ENCODE results near the gene C22orf39.
A peak's percentile ranks its signal among the peaks of the same experiment; 100 is the strongest.
"Not testable (repeated sequence)": the region's sequence is repeated elsewhere in the genome, so short reads cannot be mapped to it uniquely, and the experiment has no call there.

Gene C22orf39

GRCh38 chr22:19450363-19451175 is 3.1 kb upstream of the C22orf39 start:
- no peaks in the 10 kb centered on the region for H3K9me3 ChIP-seq (ENCODE audit: severe bottlenecking)
- no peak for DNase-seq
- H3K27ac ChIP-seq: no peak overlapping the region
- H3K27me3 ChIP-seq (ENCODE audit: insufficient read depth, low read depth, severe bottlenecking): no peaks in the 10 kb centered on the region
- no peak overlapping the region for H3K4me3 ChIP-seq (ENCODE audit: low read depth, low read length)
- peaks cover 71% of the 10 kb centered on the region for H3K36me3 ChIP-seq
- TF ChIP-seq CTCF (IDR thresholded peaks at IDR 0.05; ENCODE audit: low read depth, low read length): no peak

GRCh38 chr22:19449422-19449767 is 1.9 kb upstream of the C22orf39 start:
- H3K9me3 ChIP-seq (ENCODE audit: severe bottlenecking): no peaks in the 10 kb centered on the region
- H3K27me3 ChIP-seq (ENCODE audit: insufficient read depth, low read depth, severe bottlenecking): no peaks in the 10 kb centered on the region
- peaks cover 68% of the 10 kb centered on the region for H3K36me3 ChIP-seq
- no peak for TF ChIP-seq CTCF (IDR thresholded peaks at IDR 0.05; ENCODE audit: low read depth, low read length)
- no peak overlapping the region; the same call in 1 of the 2 replicates for H3K27ac ChIP-seq
- no peak for DNase-seq
- no peak overlapping the region for H3K4me3 ChIP-seq (ENCODE audit: low read depth, low read length)

GRCh38 chr22:19448739-19449421 is 1.4 kb upstream of the C22orf39 start:
- Histone ChIP-seq H3K36me3 (peaks cover 68% of the 10 kb centered on the region), H3K4me3 (ENCODE audit: low read depth, low read length) (peak overlapping the region; percentile 76), H3K27me3 (ENCODE audit: insufficient read depth, low read depth, severe bottlenecking) (no peaks in the 10 kb centered on the region), H3K27ac (peak overlapping the region; percentile 98), H3K9me3 (ENCODE audit: severe bottlenecking) (no peaks in the 10 kb centered on the region)
- TF ChIP-seq CTCF (IDR thresholded peaks at IDR 0.05; ENCODE audit: low read depth, low read length): no peak
- DNase-seq: no peak

- peak; percentile 74 for DNase-seq
- Histone ChIP-seq H3K27ac (peak overlapping the region; percentile 98), H3K36me3 (peaks cover 68% of the 10 kb centered on the region), H3K27me3 (ENCODE audit: insufficient read depth, low read depth, severe bottlenecking) (no peaks in the 10 kb centered on the region), H3K4me3 (ENCODE audit: low read depth, low read length) (peak overlapping the region; percentile 76), H3K9me3 (ENCODE audit: severe bottlenecking) (no peaks in the 10 kb centered on the region)
- TF ChIP-seq CTCF (IDR thresholded peaks at IDR 0.05; ENCODE audit: low read depth, low read length): no peak
Measured at GRCh38 chr22:19448076-19448607, 631 bp upstream of the C22orf39 start.

- H3K4me3 ChIP-seq (ENCODE audit: low read depth, low read length): peak overlapping the region; percentile 76
- H3K27me3 ChIP-seq (ENCODE audit: insufficient read depth, low read depth, severe bottlenecking): no peaks in the 10 kb centered on the region
- no peaks in the 10 kb centered on the region for H3K9me3 ChIP-seq (ENCODE audit: severe bottlenecking)
- no peak for TF ChIP-seq CTCF (IDR thresholded peaks at IDR 0.05; ENCODE audit: low read depth, low read length)
- no peak for DNase-seq
- H3K36me3 ChIP-seq: peaks cover 62% of the 10 kb centered on the region
- H3K27ac ChIP-seq: peak overlapping the region; percentile 98
Measured at GRCh38 chr22:19446603-19447329, 745 bp downstream of the C22orf39 start.

- not testable (repeated sequence) for H3K4me3 ChIP-seq (ENCODE audit: low read depth, low read length); DNase-seq; H3K27me3 ChIP-seq (ENCODE audit: insufficient read depth, low read depth, severe bottlenecking); H3K27ac ChIP-seq; H3K9me3 ChIP-seq (ENCODE audit: severe bottlenecking)
- peaks cover 60% of the 10 kb centered on the region for H3K36me3 ChIP-seq
Measured at GRCh38 chr22:19445279-19445982, 2.1 kb downstream of the C22orf39 start.
